ENCODE results near the gene ZNF616. TPM values are rescaled to one million over a fixed set of nuclear protein-coding genes. Genes with fewer than 3 reads are reported as not detected.

The ZNF616 gene
- total RNA-seq, 1 donor from 2014 or later: 12.8 TPM

Other genes starting within 250 kb of the ZNF616 start
- 16.3 TPM for gene ZNF649, start 234.9 kb downstream of the ZNF616 start, total RNA-seq
- gene ZNF613, start 212.5 kb downstream of the ZNF616 start, total RNA-seq: 6.0 TPM
- gene ZNF350, start 153.1 kb downstream of the ZNF616 start, total RNA-seq: 16.0 TPM
- gene ZNF615, start 131.7 kb downstream of the ZNF616 start, total RNA-seq: 18.7 TPM
- gene ZNF614, start 111.6 kb downstream of the ZNF616 start, total RNA-seq: 9.6 TPM
- 17.9 TPM for gene ZNF432, start 91.1 kb downstream of the ZNF616 start, total RNA-seq
- 38.3 TPM for gene ZNF841, start 44.2 kb downstream of the ZNF616 start, total RNA-seq
- gene ZNF836, start 31.7 kb upstream of the ZNF616 start, total RNA-seq: 19.7 TPM
- gene PPP2R1A, start 50.1 kb upstream of the ZNF616 start, total RNA-seq: 139 TPM
- gene ZNF766, start 129.6 kb upstream of the ZNF616 start, total RNA-seq: 21.0 TPM
- 13.7 TPM for gene ZNF480, start 157.2 kb upstream of the ZNF616 start, total RNA-seq
- gene ZNF610, start 196.3 kb upstream of the ZNF616 start, total RNA-seq: 5.5 TPM
- 25.9 TPM for gene ZNF880, start 230.0 kb upstream of the ZNF616 start, total RNA-seq